Testis (tissue), 3 donors: ENCODE measurements around the gene BTG2. TPM values are rescaled to one million over a fixed set of nuclear protein-coding genes. Genes with fewer than 3 reads are reported as not detected.
A peak's percentile ranks its signal among the peaks of the same experiment; 100 is the strongest.

Source experiments
- DNase-seq: peaks from one replicate; pipeline ENCODE4 v3.0.0-alpha.2; 2019
- H3K27ac ChIP-seq, 2 donors: fragments of 200-600 bp; sonication (generic); one replicate each; pipeline ENCODE4 v1.5.1; 2019
- H3K27me3 ChIP-seq: fragments of 200-600 bp; sonication (generic); one replicate; pipeline ENCODE4 v1.5.1; 2019
- H3K36me3 ChIP-seq: fragments of 200-600 bp; sonication (generic); one replicate; pipeline ENCODE4 v1.5.1; 2017; ENCODE audit warnings: low read depth; ENCODE audit errors: missing control alignments
- H3K4me1 ChIP-seq: fragments of 200-600 bp; sonication (generic); one replicate; pipeline ENCODE4 v1.5.1; 2019
- H3K4me3 ChIP-seq, 2 donors: fragments of 200-600 bp; sonication (generic); one replicate each; pipeline ENCODE4 v1.5.1; 2017 to 2019
- H3K9me3 ChIP-seq: fragments of 200-600 bp; sonication (generic); one replicate; pipeline ENCODE4 v1.5.1; 2017
- CTCF ChIP-seq, 3 experiments: fragments of 450-650 bp in 2 of 3; fragments of 200-600 bp in 1 of 3; sonication (generic) in 1 of 3; IDR thresholded peaks; one replicate each; pipeline ENCODE4 v1.5.1; 2016 to 2019; ENCODE audit warnings: antibody characterized with exemption in 3 of 3, mild to moderate bottlenecking in 2 of 3, moderate library complexity in 1 of 3
- POLR2A ChIP-seq: fragments of 450-650 bp; IDR thresholded peaks from one replicate; pipeline ENCODE4 v1.6.1; 2017; ENCODE audit warnings: antibody characterized with exemption, mild to moderate bottlenecking, moderate library complexity
- WGBS, 2 donors: methylation state at CpG; one replicate each; pipeline ENCODE4 v1.1.5; 2018; 5-methylcytosine and 5-hydroxymethylcytosine counted together
- intact Hi-C: fragments of 100-400 bp; cut with DNase I; formaldehyde crosslinking; loops from one replicate; pipeline ENCODE4 v1.15.1; 2023; ENCODE audit warnings: low total_unique reads
- polyA plus RNA-seq: library from polyadenylated mRNA; stranded (reverse); fragments of 350-450 nt; fragmentation: Illumina TruSeq; extraction: RNeasy Lipid Tissue Mini Kit (QIAGEN cat#74804); gene quantifications from one replicate; pipeline ENCODE4 v1.2.3, GENCODE V29; 2014; ENCODE audit warnings: low read depth, low replicate concordance; ENCODE audit not compliant: insufficient read depth
- total RNA-seq, 2 donors: library from RNA; depleted of rRNA; stranded (reverse); fragments of >200 nt; gene quantifications; one replicate each; pipeline ENCODE4 v1.2.3, GENCODE V29; 2016

Gene BTG2
- total and polyA plus RNA-seq, 3 donors from 2014 or later = 14.5 to 25.4 (median 23.8) TPM

DNA sequence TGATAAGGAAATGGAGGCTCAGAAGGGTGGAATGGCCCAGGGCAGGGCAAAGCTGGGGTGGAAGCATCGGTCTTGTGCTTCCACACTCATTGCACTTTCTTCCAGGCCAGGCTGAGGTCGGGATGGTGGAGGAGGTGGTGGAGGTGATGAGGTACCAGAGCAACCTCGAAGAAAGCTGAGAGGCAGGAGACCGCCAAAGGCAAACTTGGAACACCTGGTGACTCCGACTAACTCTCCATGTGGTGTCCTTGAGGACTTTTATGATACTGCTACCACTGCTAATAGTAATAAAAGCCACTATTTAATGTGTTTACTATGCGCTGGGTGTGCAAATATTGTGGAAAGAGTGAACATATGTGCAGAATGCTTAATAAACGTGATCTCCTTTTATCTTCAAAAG is 16.9 kb upstream of the BTG2 start:
- intact Hi-C loops = no loop called here
- no peak for TF ChIP-seq POLR2A
- no peaks in the 10 kb centered on the region for H3K27me3 ChIP-seq
- no peaks in the 10 kb centered on the region for H3K36me3 ChIP-seq
- H3K4me3 ChIP-seq = no peak overlapping the region
- no peaks in the 10 kb centered on the region for H3K9me3 ChIP-seq
- peaks cover 45% of the 10 kb centered on the region for H3K4me1 ChIP-seq
- peak overlapping the region; percentile 51 to 92 for H3K27ac ChIP-seq
- 70 to 76% methylated on average over 6 to 7 of the region's 7 CpGs for WGBS, 2 donors
- DNase-seq = no peak

- TF ChIP-seq CTCF (IDR thresholded peaks at IDR 0.05) (no peak), POLR2A (no peak)
- 55 to 67% methylated on average over 12 of the region's 12 CpGs for WGBS, 2 donors
- H3K9me3 ChIP-seq = no peaks in the 10 kb centered on the region
- intact Hi-C loops = no loop called here
- peak overlapping the region; percentile 83 to 92 for H3K27ac ChIP-seq
- no peaks in the 10 kb centered on the region for H3K27me3 ChIP-seq
- H3K4me1 ChIP-seq = peaks cover 40% of the 10 kb centered on the region
- peak; percentile 53 for DNase-seq
- no peaks in the 10 kb centered on the region for H3K36me3 ChIP-seq
- H3K4me3 ChIP-seq = no peak overlapping the region
Measured at GRCh38 chr1:203289281-203289981, 15.9 kb upstream of the BTG2 start.

- intact Hi-C loops = no loop called here
- WGBS, 2 donors = 69 to 75% methylated on average over 2 of the region's 2 CpGs
- H3K27me3 ChIP-seq = no peaks in the 10 kb centered on the region
- peak overlapping the region; percentile 83 to 92 for H3K27ac ChIP-seq
- H3K9me3 ChIP-seq = no peaks in the 10 kb centered on the region
- H3K4me3 ChIP-seq = no peak overlapping the region
- H3K36me3 ChIP-seq = no peaks in the 10 kb centered on the region
- no peak for DNase-seq
- peaks cover 36% of the 10 kb centered on the region for H3K4me1 ChIP-seq
- TF ChIP-seq CTCF (IDR thresholded peaks at IDR 0.05) (no peak), POLR2A (no peak)
Measured at GRCh38 chr1:203289982-203290260, 15.4 kb upstream of the BTG2 start.

GRCh38 chr1:203290261-203291089 is 14.8 kb upstream of the BTG2 start:
- H3K36me3 ChIP-seq = no peaks in the 10 kb centered on the region
- H3K4me3 ChIP-seq = no peak overlapping the region
- TF ChIP-seq POLR2A (peak; percentile 36), CTCF (IDR thresholded peaks at IDR 0.05) (no peak)
- peaks cover 36% of the 10 kb centered on the region for H3K4me1 ChIP-seq
- H3K9me3 ChIP-seq = no peaks in the 10 kb centered on the region
- H3K27ac ChIP-seq = peak overlapping the region; percentile 83 to 92
- H3K27me3 ChIP-seq = no peaks in the 10 kb centered on the region
- DNase-seq = peak; percentile 94
- intact Hi-C loops = no loop called here
- 40 to 42% methylated on average over 12 to 30 of the region's 31 CpGs for WGBS, 2 donors

DNA sequence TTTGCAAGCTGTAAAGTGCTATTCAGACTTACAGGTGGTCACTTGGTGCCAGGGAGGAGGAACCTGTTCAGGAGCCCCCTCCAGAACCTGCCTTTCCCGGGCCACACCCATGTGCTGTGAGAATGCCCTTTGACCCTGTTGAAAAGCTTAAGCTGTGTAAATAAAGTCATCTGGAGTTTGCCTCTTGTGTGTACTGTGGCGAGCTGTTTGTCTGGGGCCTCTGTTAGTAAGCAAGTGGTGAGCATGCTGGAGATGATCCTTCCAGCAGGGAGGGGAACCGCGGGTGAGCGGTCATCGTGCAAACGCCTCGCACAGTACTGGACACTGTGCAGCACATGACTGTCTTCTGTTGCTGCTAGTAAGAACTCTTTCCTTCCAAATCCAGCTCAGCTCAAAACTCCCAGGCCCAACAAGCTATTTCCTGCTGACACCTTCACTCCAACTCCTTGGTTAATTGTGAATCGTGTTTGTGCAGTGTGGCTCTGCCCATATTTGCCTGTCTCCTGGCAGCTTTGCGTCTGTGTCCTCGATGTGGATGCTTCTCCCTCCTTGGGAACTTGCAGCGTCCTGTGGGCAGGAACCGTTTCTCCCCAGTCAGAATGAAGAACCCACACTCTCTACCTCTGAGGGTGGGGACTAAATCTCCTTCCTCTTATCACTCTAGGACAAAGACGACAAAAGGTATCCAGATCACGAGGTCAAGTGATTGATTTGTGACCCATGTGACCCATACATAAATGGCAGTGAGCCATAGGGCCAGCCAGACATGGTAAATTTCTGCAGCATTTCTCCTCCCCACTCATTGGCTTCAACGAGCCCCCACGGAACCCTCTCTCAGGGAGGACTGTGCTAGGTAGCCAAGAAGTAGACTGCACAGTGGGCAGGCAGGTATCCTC is 13.9 kb upstream of the BTG2 start:
- WGBS, 2 donors = 79 to 89% methylated on average over 15 to 17 of the region's 17 CpGs
- H3K4me1 ChIP-seq = peaks cover 31% of the 10 kb centered on the region
- no peaks in the 10 kb centered on the region for H3K36me3 ChIP-seq
- H3K9me3 ChIP-seq = no peaks in the 10 kb centered on the region
- H3K27ac ChIP-seq = peak overlapping the region; percentile 83 to 92
- H3K27me3 ChIP-seq = no peaks in the 10 kb centered on the region
- peak; percentile 66 for DNase-seq
- H3K4me3 ChIP-seq = no peak overlapping the region
- no peak for TF ChIP-seq CTCF (IDR thresholded peaks at IDR 0.05)
- TF ChIP-seq POLR2A = no peak
- intact Hi-C loops = no loop called here
